K562 (cell line): ENCODE measurements around the gene FSTL4. TPM values are rescaled to one million over a fixed set of nuclear protein-coding genes. Genes with fewer than 3 reads are reported as not detected.

Source experiments
- ARNT ChIP-seq, 2 experiments: fragments of 450-650 bp; IDR thresholded peaks; 2 replicates each; pipeline ENCODE4 v1.6.1; 2016; ENCODE audit warnings: mild to moderate bottlenecking in 1 of 2
- BACH1 ChIP-seq: fragments of 200-800 bp; sonication (Bioruptor generic); IDR thresholded peaks from 2 replicates; pipeline ENCODE4 v1.6.1; 2016; ENCODE audit warnings: missing genetic modification characterization, missing compliant biosample characterization
- CREB1 ChIP-seq, 2 experiments: sonication (generic) in 1 of 2; formaldehyde crosslinking in 1 of 2; IDR thresholded peaks; 2 replicates each; pipeline versions ENCODE4 v1.6.1 to v1.8.0; 2012 to 2022; ENCODE audit warnings: inconsistent platforms in 1 of 2, mild to moderate bottlenecking in 1 of 2, missing genetic modification reagents in 1 of 2, moderate library complexity in 1 of 2
- FOS ChIP-seq: IDR thresholded peaks from 3 replicates; pipeline ENCODE4 v1.6.1; 2011; ENCODE audit not compliant: insufficient read length; ENCODE audit errors: extremely low read depth
- GATAD2A ChIP-seq: fragments of 450-650 bp; IDR thresholded peaks from 2 replicates; pipeline ENCODE4 v1.6.1; 2017
- ILF3 ChIP-seq: fragments of 450-650 bp; IDR thresholded peaks from 2 replicates; pipeline ENCODE4 v1.6.1; 2018; ENCODE audit warnings: antibody characterized with exemption, mild to moderate bottlenecking, moderate library complexity, borderline replicate concordance
- MECOM ChIP-seq: fragments of 250-450 bp; sonication (Bioruptor Pico); IDR thresholded peaks from 2 replicates; pipeline ENCODE4 v1.8.0; 2022; ENCODE audit warnings: inconsistent platforms
- MEF2D ChIP-seq: conservative IDR thresholded peaks from 2 replicates; pipeline ENCODE4 v1.6.1; 2016; ENCODE audit warnings: low read depth, missing genetic modification characterization, missing compliant biosample characterization
- PHF21A ChIP-seq: fragments of 450-650 bp; IDR thresholded peaks from 2 replicates; pipeline ENCODE4 v1.6.1; 2017; ENCODE audit warnings: low read depth, borderline replicate concordance
- SP1 ChIP-seq: sonication (generic); formaldehyde crosslinking; IDR thresholded peaks from 2 replicates; pipeline ENCODE4 v1.8.1; 2022; ENCODE audit warnings: mild to moderate bottlenecking, missing genetic modification reagents
- TAF1 ChIP-seq: IDR thresholded peaks from 2 replicates; pipeline ENCODE4 v1.6.1; 2011; ENCODE audit warnings: mild to moderate bottlenecking, low read length, moderate library complexity; ENCODE audit not compliant: insufficient read depth, control insufficient read depth, severe bottlenecking; ENCODE audit errors: extremely low read depth
- TFAP4 ChIP-seq: sonication (generic); formaldehyde crosslinking; IDR thresholded peaks from 2 replicates; pipeline ENCODE4 v1.8.0; 2022; ENCODE audit warnings: missing genetic modification reagents, mild to moderate bottlenecking, moderate library complexity, borderline replicate concordance
- ZBTB1 ChIP-seq: sonication (generic); formaldehyde crosslinking; IDR thresholded peaks from 2 replicates; pipeline ENCODE4 v1.8.1; 2023; ENCODE audit warnings: missing genetic modification reagents, low read depth, mild to moderate bottlenecking, borderline replicate concordance
- ZEB2 ChIP-seq: fragments of 450-650 bp; IDR thresholded peaks from 2 replicates; pipeline ENCODE4 v1.6.1; 2016
- ZFP91 ChIP-seq: sonication (generic); formaldehyde crosslinking; IDR thresholded peaks from 2 replicates; pipeline ENCODE4 v1.8.0; 2022; ENCODE audit warnings: mild to moderate bottlenecking, missing genetic modification reagents
- polyA plus RNA-seq, 8 experiments: library from polyadenylated mRNA; depleted of rRNA in 4 of 8; stranded (reverse) in 5 of 8; unstranded in 3 of 8; fragments of >200 nt; fragmentation: Nextera tagmentation in 2 of 8; fragmentation: Illumina TruSeq in 1 of 8; extraction: Ambion mirVana in 2 of 8; extraction: Trizol in 1 of 8; gene quantifications; 2 replicates each; pipeline versions ENCODE4 v1.2.1 to v1.2.3, GENCODE V29; 2011 to 2014; ENCODE audit warnings: inconsistent platforms in 1 of 8, missing spikeins in 1 of 8
- total RNA-seq, 7 experiments: library from RNA; depleted of rRNA in 6 of 7; stranded (reverse); fragments of >200 nt in 6 of 7; fragmentation: Illumina TruSeq in 2 of 7; extraction: Trizol in 2 of 7; gene quantifications; 2 replicates each; pipeline versions ENCODE4 v1.2.1 to v1.2.3, GENCODE V29; 2011 to 2021; ENCODE audit warnings: low replicate concordance in 1 of 7
- TF ChIP-seq, protein P1 (sequence below): sonication (generic); formaldehyde crosslinking; IDR thresholded peaks from 2 replicates; pipeline ENCODE4 v1.4.0; 2020; ENCODE audit warnings: mild to moderate bottlenecking, missing genetic modification reagents
- TF ChIP-seq, protein P2 (sequence below): IDR thresholded peaks from 2 replicates; pipeline ENCODE4 v1.6.1; 2011; ENCODE audit warnings: borderline replicate concordance, low read depth, mild to moderate bottlenecking, moderate library complexity, low read length; ENCODE audit not compliant: insufficient read depth, poor library complexity, severe bottlenecking
- TF ChIP-seq, protein P3 (sequence below): fragments of 450-650 bp; IDR thresholded peaks from 2 replicates; pipeline ENCODE4 v1.6.1; 2016
- TF ChIP-seq, protein P4 (sequence below): sonication (generic); formaldehyde crosslinking; IDR thresholded peaks from 2 replicates; pipeline ENCODE4 v1.8.0; 2022; ENCODE audit warnings: mild to moderate bottlenecking, missing genetic modification reagents

Gene FSTL4
- total and polyA plus RNA-seq, 9 of the 15 experiments (the other 6 are each of a cell fraction or from before 2014, with no cell fraction given): 0.08 to 0.18 (median 0.10) TPM; not detected in 5

GRCh38 chr5:133240425-133241091 is 371.8 kb downstream of the FSTL4 start (continued):
- TF ChIP-seq ARNT (IDR thresholded peaks at IDR 0.05) (peak; percentile 32 to 81; a peak in 2 of 4 replicates), SP1 (peak; percentile 78), BACH1 (tag) (peak; percentile 97), ZFP91 (no peak), TFAP4 (CRISPR knock-in tag) (peak; percentile 42; the same call in 1 of the 2 replicates), FOS (peak; percentile 92), GATAD2A (no peak), MEF2D (tag) (0 out of 2 replicates have a peak, but pooled peaks have one; percentile 28), CREB1 (IDR thresholded peaks at IDR 0.05) (peak; percentile 82), CREB1 (CRISPR knock-in tag; IDR thresholded peaks at IDR 0.05) (no peak; the same call in 1 of the 2 replicates), PHF21A (peak; percentile 77; the same call in 1 of the 2 replicates), ZEB2 (peak; percentile 81), ILF3 (no peak), MECOM (0 out of 2 replicates have a peak, but pooled peaks have one; percentile 67), TAF1 (peak; percentile 53), ZBTB1 (CRISPR knock-in tag) (no peak)
- TF ChIP-seq, protein P1, sequence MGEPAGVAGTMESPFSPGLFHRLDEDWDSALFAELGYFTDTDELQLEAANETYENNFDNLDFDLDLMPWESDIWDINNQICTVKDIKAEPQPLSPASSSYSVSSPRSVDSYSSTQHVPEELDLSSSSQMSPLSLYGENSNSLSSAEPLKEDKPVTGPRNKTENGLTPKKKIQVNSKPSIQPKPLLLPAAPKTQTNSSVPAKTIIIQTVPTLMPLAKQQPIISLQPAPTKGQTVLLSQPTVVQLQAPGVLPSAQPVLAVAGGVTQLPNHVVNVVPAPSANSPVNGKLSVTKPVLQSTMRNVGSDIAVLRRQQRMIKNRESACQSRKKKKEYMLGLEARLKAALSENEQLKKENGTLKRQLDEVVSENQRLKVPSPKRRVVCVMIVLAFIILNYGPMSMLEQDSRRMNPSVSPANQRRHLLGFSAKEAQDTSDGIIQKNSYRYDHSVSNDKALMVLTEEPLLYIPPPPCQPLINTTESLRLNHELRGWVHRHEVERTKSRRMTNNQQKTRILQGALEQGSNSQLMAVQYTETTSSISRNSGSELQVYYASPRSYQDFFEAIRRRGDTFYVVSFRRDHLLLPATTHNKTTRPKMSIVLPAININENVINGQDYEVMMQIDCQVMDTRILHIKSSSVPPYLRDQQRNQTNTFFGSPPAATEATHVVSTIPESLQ (CRISPR knock-in tag): no peak
- TF ChIP-seq, protein P2, sequence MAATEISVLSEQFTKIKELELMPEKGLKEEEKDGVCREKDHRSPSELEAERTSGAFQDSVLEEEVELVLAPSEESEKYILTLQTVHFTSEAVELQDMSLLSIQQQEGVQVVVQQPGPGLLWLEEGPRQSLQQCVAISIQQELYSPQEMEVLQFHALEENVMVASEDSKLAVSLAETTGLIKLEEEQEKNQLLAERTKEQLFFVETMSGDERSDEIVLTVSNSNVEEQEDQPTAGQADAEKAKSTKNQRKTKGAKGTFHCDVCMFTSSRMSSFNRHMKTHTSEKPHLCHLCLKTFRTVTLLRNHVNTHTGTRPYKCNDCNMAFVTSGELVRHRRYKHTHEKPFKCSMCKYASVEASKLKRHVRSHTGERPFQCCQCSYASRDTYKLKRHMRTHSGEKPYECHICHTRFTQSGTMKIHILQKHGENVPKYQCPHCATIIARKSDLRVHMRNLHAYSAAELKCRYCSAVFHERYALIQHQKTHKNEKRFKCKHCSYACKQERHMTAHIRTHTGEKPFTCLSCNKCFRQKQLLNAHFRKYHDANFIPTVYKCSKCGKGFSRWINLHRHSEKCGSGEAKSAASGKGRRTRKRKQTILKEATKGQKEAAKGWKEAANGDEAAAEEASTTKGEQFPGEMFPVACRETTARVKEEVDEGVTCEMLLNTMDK: no peak
- TF ChIP-seq, protein P3, sequence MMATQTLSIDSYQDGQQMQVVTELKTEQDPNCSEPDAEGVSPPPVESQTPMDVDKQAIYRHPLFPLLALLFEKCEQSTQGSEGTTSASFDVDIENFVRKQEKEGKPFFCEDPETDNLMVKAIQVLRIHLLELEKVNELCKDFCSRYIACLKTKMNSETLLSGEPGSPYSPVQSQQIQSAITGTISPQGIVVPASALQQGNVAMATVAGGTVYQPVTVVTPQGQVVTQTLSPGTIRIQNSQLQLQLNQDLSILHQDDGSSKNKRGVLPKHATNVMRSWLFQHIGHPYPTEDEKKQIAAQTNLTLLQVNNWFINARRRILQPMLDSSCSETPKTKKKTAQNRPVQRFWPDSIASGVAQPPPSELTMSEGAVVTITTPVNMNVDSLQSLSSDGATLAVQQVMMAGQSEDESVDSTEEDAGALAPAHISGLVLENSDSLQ: peak; percentile 54; the same call in 1 of the 2 replicates
- TF ChIP-seq, protein P4, sequence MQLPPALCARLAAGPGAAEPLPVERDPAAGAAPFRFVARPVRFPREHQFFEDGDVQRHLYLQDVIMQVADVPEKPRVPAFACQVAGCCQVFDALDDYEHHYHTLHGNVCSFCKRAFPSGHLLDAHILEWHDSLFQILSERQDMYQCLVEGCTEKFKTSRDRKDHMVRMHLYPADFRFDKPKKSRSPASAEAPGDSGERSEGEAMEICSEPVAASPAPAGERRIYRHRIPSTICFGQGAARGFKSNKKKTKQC (CRISPR knock-in tag): no peak
